HG02678 (cell line): ENCODE measurements around the gene CSNK1E.

Experiments used
- ATAC-seq: cut with Tn5 transposase; IDR thresholded peaks from one replicate; pipeline ENCODE4 v1.9.1; 2021; ENCODE audit warnings: mild to moderate bottlenecking, moderate library complexity; ENCODE audit not compliant: unreplicated experiment

The CSNK1E gene

GRCh38 chr22:38335077-38335476 is 17.8 kb upstream of the CSNK1E start:
- ATAC-seq: no peak

DNA sequence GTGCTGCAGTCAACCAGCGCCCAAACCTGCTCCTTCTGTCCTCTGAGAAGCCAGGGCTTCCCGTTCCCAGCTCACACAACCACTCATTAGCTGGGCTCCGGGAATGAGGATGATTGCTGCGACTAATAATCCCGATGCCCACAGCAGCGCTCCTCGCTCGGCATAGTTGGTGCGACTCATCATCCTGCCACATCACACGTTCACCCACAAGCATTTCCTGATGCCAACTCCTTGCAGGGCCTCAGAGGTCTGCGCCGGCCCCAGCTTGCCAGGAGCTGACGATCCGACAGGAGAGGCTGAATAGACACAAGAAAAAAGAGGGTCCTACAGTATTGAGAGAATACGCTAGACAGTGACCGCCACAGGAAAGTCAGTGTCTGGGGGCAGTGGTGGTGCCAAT is 10.6 kb upstream of the CSNK1E start:
- ATAC-seq: no peak

GRCh38 chr22:38327396-38327795 is 10.2 kb upstream of the CSNK1E start:
- ATAC-seq: no peak

DNA sequence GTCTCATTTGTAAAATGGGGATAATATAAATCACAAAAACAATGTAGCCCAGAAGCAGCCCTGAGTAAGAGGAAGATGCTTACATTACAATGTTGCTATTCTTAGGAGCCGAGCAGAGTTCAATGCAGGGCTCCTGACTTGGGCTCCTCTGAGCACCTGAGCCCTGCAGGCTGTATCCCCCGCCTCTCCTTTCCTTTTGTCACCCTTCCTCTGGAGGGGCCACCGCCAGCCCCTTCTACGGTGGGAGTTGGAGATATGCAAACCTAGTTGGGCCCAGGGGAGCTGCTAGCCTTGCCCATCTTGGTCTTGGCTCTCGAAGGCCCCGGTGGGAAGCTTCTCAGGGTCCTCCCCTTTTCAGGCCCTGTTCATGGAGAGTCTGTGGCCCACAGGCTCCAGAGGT is 8.4 kb upstream of the CSNK1E start:
- ATAC-seq: no peak

DNA sequence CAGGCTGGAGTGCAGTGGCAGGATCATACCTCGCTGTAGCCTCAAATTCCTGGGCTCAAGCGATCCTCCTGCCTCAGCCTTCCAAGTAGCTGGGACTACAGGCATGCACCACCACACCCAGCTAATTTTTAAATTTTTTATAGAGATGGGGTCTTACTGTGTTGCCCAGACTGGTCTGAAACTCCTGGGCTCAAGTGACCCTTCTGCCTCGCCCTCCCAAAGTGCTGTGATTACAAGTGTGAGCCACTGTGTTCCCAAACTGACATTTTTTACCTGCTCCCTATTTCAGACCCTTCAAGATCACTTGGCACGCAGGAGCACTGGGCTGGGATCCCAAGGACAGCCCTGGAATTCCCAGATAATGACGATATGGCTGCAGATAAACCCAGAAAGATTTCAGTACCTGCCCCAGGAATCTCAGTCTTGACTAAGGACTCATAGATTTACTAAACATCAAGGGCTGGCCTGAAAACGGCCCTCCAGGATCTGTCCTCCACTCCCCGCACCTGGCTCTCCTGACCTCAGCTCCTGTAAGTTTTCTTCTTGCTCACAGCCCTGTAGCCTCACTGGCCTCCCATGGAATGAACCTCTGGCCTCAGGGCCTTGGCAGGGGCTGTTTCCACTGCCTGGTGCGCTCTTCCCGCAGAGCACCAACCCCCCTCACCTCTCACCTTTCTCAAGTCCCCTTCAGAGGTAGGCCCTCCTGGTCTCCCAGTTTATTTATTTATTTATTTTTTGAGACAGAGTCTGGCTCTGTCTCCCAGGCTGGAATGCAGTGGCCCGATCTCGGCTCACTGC is 3.6 kb upstream of the CSNK1E start:
- no peak for ATAC-seq

GRCh38 chr22:38318792-38319773 is 1.9 kb upstream of the CSNK1E start:
- no peak for ATAC-seq

GRCh38 chr22:38317995-38318715 is 922 bp upstream of the CSNK1E start:
- no peak for ATAC-seq

GRCh38 chr22:38316364-38317121 is 690 bp downstream of the CSNK1E start:
- peak; percentile 38 for ATAC-seq

GRCh38 chr22:38315823-38316363 is 1.3 kb downstream of the CSNK1E start:
- no peak for ATAC-seq

DNA sequence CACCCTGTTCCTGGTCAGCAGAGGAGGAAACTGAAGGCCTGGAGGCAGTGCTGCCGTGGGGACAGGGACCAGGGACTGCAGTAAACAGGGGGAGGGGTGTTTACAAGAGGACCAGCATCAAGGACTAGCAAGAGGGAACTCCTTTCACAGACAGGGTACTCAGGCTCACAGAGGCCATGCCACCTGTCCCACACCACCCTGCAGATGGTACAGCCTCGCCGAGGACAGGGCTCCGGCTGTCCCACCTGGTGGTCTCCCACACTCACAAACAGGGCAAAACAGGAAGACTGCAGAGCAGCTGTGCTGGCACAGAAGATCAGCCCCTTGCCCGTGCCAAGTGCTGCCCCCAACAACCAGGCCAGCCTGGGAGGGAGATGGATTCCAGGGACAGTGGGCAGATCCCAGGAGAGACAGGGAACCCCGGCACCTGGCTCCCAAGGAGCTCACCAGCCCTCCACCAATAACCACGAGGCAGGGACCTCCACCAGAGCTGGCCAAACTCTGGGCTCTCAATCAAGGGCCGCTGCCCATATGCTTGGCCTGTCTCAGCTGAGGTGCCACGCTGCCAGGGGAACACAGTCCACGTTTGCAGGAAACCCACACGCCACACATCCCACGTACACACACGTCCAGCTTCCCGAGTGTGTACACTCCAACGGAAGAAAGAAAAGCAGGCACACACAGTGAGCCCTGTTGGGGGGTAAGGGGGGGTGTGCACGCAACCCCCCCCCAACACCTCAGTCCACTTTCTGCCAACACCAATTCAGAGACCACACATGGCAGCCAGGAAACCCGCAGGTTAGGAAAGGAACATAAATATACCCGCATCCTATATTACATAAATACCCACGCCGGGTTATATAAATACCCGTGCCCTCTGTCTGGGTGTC is 2.1 kb downstream of the CSNK1E start:
- ATAC-seq: no peak

- no peak for ATAC-seq
Observed at GRCh38 chr22:38314051-38314932, 2.9 kb downstream of the CSNK1E start.

DNA sequence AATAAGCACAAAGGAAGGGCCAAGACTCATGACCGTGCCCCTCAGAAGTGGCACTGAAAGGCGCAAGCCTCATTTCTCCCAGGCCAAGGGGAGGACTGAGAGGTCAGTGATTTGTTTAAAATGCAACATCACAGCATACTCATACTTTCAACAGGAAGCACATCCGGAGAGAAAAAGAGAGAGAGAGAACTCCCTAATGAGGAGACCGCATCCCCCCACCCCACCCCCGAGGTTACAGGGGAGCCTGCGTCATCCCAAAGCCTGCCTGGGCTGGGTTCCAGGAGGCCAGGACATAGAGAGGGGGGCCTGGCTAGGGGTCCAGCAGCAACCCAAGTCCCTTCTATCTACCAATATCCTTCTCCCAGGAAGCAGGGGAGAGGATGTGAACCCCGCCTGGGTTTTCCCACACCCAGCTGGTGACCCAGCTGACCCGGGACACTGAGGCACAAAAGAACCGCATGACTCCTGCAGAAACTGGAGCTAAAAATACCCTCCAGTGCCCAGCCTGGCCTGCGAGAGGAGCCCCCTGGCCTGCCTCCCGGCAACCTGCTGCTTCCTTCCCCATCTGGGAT is 3.8 kb downstream of the CSNK1E start:
- no peak for ATAC-seq

DNA sequence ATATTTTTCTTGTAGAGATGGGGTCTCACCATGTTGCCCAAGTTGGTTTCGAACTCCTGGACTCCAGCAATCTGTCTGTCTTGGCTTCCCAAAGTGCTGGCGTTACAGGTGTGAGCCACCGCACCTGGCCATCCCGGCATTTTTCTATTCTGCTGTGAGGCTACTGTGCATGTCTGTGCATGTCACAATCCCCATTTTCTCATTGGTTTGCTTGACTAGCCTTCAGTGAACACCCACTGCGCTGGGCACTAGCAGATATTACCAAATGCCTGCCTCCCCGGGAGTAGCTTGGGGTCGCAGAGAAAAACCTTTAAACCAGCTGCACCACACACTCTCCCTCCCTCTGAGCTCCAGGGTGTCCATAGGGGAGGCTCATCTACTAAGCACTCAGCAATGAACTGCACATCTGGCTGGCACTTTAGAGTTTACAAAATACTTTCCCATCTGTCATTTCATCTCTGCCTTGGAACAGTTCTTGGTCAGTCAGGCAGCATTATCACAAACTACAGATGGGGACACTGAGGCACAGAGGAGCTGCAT is 4.9 kb downstream of the CSNK1E start:
- ATAC-seq: no peak

- no peak for ATAC-seq
Observed at GRCh38 chr22:38311323-38311620, 6.0 kb downstream of the CSNK1E start.

GRCh38 chr22:38310518-38311322 is 6.5 kb downstream of the CSNK1E start:
- no peak for ATAC-seq

DNA sequence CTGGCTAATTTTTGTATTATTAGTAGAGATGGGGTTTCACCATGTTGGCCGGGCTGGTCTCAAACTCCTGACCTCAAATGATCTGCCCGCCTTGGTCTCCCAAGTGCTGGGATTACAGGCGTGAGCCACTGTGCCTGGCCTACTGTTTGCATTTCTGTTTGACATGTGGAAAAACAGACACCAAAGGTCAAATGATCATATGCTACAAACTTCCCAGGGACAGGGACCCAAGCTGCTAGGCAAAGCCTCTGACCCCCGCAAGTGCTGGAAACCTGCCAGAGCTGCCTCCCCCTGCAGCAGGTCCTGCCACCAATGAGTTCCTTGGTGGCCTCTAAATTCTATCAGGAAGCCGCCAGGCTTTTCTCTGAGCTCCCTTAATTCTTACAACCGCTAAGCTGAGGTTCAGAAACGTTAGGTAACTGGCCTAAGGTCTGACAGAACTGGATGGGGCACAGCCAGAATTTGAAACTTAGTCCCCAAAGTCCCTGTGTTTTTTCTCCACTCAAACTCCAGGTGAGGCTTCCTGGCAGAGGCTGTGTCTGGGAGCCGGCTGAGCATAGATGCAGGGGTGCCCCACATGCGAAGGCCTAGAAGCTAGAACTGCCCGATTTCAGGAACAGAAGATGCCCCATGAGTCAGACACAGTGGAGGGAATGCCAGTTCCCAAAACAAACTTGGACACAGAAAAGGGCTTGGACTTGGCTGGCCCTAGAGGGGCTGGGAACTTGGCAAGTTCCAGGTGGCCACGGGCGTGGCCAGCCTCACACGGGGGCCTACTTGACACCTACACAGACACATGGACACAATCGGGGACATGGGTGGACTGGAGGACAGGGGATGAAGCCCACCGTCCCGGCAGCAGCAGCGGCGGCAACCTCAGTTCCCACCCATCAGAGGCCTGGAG is 7.4 kb downstream of the CSNK1E start:
- ATAC-seq: no peak
